GM19463 (cell line): ENCODE results near the gene HIGD2A.

ENCODE experiments used
- ATAC-seq: cut with Tn5 transposase; IDR thresholded peaks from one replicate; pipeline ENCODE4 v1.9.1; 2021; ENCODE audit warnings: mild to moderate bottlenecking, moderate library complexity; ENCODE audit not compliant: unreplicated experiment

HIGD2A gene

DNA sequence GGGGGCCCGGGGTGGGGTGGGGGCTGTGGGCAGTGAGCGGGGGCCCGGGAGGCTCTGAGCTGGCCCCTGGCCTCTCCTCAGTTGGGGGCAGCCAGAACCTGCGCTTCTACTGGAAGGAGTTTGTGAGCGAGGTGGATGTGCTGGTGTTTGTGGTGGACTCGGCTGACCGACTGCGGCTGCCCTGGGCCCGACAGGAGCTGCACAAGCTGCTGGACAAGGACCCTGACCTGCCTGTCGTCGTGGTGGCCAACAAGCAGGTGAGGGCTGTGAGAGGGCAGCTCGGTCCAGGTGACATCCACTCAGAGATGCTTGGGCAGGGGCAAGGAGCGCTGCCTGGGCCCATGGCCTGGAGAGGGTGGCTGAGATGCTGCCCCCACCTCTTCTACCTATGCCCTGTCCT lies 19.8 kb upstream of the HIGD2A start:
- ATAC-seq: no peak

DNA sequence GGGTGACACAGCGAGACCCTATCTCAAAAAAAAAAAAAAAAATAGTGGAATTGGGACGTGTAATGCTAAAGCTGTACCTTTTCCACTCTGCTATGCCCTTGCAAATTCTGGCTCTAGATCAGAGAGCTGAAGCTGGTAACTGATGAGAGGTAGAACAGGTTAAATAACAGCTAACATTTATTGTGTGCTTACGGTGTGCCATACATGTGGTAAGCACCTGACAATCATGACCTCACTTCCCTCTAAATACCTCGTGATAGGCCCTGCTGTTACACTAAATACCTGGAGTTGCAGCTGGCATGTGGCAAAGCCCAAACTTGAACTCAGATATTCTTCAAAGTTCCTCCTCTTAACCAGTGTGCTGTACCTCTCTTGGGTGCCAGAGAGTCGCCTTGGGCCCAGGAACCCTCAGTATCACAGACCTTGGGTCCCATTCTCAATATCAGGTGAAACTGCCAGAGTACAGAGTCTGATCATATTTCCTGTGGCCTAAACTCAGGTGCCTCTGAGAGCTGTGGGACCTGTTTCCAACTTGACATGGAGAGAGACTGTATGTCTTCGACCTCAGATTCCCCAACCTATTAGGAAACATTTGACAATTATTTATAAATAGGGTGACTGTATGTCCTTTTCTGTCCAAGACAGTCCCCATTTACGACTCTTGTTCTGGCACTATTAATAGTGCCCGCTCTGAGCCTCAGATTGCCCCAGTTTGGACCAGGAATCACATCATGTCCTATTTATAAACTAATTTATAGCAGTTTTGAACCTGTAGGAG lies 18.4 kb upstream of the HIGD2A start:
- no peak for ATAC-seq

DNA sequence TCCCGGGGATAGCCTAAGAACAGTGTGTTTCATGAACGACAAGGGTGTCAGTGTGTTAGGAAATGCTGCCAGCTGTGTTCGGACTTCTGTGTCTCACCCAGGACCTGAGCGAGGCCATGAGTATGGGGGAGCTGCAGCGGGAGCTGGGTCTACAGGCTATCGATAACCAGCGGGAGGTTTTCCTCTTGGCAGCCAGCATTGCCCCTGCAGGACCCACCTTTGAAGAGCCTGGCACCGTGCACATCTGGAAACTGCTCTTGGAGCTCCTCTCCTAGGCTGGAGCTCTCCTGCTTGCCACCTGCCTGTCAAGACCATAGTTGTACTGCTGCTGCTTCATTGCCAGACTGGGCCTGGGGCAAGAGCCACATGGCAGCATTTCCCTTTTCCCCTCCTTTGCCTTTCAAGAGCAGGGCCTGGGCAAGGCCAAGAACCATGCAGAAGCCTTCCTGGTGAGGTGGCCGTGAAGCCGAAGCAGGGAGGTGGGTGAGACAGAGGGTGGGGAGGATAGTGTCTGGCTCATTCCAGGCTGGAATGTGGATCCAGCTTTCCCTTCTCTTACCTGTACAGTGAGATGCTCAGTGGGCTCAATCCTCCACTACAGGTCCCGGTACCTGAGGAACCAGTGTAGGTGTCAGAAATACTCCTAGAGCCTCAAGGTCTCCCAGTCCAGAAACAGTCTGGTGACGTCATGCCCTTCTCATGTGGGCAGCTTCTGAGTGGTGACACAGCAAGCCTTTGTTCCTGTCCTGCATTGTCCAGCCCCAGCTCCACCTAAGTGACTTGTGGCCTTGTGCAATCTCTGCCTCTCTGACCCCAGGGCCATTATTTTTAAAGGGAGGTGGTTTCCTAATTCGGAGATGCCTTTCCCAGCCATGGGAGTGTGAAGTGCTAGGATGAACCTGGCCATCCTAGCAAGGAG lies 16.7 kb upstream of the HIGD2A start:
- no peak for ATAC-seq

DNA sequence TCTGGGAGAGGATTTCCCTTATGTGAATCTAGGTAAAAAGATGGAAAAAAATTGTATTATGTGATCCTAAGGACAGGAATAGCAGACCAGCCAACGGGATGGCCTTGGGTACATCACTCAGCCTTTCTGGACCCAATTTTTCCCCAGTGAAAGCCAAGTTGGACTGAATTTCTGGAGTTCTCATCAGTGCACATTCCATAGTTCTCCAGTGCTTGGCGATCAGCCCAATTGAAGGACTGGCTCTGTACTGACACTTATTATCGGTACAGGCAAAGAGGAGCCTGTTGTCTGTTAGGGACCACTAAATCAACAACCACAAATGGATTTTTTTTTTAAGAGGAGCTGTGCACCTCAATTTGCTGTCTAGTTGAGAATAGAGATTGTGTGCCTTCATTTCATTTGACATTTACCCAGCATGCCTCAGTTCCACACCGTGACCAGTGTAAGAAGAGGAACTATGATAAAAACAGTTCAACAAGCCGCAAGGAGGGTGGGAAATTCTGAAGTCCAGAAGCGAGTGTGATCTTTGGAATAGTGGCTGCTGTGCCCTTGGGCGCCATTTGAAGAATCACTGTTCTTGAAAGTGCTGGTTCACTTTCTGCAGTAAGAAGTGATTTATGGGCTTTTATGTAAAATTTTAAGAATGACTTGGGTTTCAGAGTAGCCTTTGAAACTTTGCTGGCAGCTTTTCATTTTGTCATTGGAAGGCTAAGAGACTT lies 15.3 kb upstream of the HIGD2A start:
- no peak for ATAC-seq

DNA sequence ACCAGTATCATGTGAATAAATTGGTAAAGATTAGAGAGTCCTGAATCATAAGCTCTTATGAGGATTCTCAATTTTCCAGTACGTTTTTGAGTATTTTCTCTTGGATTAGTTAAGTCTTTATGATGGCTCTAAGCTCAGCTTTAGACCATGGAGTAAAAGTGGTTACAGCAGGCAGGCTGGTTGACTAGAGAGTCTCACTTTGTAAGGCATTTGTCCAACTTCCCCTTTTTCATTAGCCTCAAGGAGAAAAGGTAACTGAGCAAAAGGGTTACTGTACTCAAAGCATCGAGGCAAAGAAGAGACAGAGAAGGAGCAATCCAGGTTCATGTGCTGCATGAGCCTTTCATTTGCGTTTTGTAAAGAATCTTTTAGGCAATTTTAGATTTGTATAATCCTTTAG lies 8.7 kb upstream of the HIGD2A start:
- no peak for ATAC-seq

DNA sequence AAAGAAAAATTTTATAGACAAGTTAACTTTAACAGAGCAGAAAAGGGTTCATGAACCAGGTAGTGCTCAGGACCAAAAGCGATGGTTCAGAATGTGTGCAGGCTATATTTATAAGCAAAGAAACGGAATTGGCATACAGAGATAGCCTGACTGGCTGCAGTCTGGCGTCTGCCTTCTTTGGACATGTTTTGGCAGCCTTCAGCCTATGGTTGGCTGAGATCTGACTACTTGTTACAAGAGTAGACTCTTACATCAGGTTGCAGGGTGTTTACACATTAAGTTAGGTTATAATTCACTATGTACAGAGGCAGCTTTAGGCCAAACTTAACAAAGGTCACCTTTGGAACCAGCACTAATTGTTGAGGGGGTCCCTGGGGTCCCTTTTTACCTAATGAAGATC lies 7.1 kb upstream of the HIGD2A start:
- no peak for ATAC-seq

DNA sequence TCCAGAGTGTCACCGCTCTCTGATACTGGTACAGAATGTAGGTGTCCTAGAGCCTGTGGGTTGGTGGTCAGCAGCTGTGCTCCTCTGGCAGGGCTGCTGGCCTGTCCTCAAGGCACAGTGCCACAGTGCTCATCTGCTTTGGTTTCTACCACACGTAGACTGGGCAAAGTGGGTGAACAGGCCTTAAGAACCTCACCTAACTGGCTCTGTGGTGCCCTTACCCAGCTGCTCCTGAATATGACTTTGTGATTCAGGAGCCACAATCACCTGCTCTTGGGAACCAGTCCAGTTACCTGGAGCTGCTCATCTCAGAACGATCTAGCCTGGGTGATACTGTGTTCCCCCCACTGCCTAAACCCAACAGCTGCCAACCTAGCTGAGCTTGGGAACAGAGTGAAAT lies 6.6 kb upstream of the HIGD2A start:
- no peak for ATAC-seq

DNA sequence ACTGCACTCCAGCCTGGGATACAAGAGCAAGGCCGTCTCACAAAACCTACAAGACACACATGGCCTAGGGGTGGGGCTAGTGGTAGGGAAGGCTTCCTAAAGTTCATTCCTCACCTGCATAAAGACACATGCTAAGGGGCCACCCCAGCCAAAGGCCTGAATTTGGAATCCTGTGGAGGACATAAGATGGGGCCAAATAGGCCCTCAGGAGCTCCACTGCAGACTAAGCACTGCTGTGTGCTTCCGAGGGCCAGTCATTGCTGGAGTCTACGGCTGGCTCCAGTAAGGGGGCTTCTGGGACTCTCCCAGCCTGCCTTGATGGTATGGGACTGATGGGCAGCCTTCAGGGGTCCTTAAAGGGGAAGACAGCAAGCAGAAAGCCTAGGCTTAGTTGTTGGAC lies 5.8 kb upstream of the HIGD2A start:
- no peak for ATAC-seq

DNA sequence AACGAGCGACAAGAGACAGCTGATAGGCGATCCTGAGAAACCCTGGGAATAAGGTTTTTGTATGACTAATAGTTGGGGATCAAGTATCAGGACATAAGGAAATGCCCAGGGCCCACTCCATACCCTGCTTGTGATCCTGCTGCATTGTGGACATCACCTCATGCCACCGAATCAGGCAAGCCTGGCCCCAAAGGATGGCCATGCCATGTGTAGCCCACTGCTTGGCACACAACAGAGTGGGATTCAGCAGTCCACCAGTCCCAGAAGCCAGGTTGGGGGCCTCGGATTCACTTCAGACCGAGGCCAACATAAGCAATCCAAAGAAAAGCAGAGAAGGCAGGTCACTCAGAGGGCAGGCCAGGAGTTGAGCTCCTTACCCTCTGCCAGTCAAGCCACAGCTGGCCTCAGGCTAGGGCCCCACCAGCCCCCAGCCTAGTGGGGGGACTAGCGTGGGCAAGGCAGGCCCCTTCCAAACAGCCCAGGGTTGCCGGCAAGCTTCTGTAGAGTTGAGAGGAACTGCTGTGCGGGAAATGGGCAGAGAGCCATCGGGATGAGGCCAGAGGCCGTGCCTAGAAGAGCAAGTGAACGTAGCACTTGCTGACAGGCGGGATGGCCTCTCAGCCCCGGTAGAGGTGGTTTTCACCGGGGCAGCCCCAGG lies 5.2 kb upstream of the HIGD2A start:
- no peak for ATAC-seq

DNA sequence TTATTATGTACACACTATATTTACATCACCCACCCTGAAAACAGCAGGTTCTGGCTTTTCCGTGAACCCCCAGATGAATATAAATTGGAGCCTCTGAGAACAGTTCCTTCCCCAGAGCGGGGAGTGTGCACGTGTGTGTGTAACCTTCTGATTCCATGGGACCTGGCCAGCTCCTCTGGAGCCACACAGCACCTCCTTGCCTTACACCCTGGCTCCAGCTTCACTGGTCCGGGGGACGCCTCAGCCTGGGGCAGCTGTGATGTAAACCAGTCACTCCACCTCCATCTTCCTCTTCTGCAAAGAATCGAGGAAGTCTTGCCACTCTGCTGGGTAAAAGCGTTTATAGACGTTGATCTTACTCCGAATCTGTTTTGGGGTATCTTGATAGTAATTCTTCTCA lies 4.6 kb upstream of the HIGD2A start:
- ATAC-seq: no peak

DNA sequence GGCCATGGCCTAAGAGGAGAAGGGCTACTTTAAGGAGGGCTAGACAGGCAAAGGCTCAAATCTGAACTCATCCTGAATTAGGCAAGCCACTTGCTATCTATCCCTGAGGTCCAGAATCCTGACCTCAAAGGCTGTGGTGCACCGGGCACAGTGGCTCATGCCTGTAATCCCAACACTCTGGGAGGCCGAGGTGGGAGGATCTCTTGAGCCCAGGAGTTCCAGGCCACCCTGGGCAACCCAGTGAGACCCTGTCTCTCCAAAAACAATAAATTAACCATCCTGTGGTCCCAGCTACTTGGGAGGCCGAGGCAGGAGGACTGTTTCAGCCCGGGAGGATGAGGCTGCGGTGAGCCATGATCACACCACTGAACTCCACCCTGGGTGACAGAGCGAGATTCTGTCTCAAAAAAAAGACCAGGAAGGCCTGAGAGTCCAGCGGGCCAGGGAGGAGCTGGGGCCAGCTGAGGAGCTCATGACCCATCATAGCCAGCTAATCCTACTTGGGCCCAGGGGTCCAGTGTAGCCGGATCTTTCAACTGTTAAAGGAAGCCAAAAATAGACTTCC lies 4.1 kb upstream of the HIGD2A start:
- no peak for ATAC-seq

DNA sequence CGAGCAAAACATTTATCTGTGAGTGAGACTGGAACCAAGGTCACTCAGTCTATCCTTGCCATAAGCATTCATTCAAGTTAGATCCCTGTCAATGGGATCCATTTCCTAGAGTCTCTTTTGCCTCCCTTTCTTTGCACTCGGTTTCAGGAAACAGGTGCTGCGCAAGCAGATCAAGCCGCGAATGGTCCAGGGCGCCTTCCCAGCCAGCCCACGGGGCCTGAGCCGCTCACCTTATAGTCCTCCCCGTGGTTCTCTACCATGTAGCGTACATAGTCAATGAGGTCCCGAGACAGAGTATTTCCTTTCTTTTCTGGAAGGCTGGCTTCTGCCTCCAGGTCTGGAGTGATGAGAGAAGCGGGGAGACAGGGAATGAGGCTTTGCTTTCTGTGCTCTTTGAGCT lies 3.6 kb upstream of the HIGD2A start:
- ATAC-seq: no peak

DNA sequence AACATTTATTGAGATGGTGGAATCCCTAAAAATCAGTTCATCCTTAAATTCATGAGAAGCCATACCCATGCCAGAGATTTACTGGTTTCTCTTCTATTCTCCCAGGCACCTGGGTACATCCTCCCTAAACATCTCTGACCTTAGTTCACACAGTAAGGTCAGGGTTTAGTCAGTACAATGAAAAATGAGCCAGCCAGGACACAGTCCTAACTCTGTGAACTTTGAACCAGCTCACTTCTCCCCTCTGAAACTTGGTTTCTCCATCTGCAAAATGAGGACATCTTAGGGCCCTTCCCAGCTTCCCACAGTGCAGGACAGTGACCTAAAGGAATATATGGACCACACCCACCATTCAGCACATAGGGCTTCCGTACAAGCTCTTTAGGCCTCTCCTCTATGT lies 2.1 kb upstream of the HIGD2A start:
- no peak for ATAC-seq

DNA sequence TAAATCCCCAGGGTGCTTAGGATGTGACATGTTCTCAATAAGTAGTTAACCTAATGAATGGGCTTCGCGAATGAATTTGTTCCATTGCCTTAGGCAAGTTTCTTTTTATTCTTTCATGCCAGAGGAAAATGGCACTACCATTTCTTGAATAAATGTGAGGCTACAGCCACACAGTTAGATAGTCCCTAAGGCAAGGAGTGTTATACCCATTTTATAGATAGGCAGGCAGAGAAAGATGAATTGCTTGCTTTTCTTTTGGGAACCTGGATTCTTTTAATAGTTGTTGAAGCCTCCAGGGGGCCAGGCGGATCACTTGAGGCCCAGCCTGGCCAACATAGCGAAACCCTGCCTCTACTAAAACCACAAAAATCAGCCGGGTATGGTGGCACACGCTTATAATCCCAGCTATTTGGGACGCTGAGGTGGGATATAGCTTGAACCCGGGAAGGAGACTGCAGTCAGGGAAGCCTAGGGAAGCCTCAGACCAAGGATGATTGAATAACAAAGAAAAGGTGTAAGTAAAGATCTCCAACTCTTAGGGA lies 1.1 kb upstream of the HIGD2A start:
- no peak for ATAC-seq

DNA sequence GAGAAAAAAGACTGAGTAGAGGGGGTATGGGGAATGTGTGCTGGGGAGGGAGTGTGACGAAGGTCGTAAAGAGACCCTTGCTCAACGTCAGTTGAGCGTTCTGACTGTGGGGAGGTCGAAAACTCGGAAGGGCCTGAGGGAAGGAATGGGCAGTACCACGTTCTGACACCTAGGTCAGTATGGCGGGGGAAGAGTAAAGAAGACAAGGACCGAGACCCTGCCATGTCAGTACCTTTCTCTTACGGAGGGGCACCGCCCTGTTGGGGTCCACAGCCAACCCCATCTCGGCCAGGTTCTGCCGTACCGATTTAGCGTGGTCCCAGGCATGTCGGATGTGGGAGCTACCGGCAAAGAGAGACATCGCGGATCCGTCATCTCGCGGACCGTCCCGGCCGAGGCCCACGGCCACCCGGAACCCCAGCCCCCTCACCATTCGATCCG lies 528 bp upstream of the HIGD2A start:
- no peak for ATAC-seq

DNA sequence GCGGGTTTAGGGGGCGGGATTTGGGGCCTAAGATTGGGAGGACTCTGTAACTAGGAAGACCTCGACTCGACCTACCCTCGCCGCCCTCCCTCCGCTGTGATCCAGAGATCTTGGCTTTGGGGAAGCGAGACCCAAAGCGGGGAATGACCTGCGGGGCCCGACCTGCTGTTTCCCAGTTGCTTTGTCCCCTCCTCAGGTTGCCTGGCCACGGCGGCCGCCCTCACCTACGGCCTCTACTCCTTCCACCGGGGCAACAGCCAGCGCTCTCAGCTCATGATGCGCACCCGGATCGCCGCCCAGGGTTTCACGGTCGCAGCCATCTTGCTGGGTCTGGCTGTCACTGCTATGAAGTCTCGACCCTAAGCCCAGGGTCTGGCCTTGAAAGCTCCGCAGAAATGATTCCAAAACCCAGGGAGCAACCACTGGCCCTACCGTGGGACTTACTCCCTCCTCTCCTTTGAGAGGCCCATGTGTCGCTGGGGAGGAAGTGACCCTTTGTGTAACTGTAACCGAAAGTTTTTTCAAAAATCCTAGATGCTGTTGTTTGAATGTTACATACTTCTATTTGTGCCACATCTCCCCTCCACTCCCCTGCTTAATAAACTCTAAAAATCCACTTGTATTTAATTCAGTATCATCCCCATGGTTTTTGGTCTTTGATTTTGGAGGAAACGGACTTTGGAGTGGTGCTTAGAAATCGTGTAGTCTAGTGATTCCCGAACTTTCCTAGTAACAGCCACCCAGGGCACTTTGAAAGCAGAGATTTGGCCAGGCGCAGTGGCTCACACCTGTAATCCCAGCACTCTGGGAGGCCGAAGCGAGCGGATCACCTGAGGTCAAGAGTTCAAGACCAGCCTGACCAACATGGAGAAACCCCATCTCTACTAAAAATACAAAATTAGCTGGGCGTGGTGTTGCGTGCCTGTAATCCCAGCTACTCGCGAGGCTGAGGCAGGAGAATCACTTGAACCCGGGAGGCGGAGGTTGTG lies 878 bp downstream of the HIGD2A start:
- ATAC-seq: peak; percentile 28

DNA sequence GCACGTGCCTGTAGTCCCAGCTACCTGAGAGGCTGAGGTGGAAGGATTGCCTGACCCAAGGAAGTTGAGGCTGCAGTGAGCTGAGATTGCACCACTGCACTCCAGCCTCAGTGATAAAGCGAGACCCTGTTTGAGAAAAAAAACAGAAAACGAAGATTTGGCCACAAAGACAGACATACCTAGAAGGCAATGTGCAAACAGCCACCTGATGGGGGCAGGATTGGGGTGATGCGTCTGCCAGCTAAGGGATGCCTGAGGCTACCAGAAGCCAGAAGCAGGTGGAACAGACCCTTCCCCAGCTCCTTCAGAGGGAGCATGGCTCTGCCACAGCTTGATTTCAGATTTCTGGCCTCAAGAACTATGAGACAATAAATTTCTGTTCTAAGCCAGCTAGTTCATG lies 2.9 kb downstream of the HIGD2A start:
- no peak for ATAC-seq

DNA sequence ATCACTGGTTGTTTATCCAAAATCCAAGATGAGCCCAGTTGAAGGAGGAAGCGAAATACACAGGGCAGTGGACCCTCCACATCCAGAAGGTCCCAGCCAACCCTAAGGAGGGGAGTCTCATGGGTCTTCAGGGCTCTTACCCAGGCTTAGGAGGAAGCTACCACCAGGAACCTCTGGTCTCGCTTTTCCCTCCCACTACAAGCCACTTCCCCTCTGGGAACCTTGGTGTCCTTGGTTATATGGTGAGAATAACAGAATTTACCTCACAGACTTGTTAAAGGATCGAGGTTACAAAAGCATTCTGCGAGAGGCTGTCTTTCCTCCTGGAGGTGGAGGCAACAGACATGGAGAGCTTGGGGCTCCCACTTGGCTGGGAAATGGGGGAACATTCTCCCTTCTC lies 3.4 kb downstream of the HIGD2A start:
- no peak for ATAC-seq

DNA sequence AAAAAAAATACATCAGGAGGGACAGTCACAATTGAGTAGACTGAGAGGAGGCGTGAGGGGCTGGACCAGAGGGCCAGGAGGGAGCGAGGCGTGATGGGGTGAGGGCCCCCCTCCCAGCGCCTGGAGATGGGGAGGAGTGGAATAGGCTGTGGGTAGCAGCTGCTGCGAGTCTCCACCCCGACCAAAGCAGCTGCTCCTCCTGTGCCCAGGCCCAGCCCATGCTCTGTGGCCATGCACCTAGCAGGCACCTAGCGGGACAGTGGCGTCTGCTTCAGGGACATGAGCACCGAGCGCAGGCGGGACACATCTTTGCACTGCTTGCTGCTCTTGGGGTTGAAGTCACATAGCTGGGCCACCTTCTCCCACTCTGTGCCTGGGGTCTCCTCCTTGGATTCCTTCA lies 4.0 kb downstream of the HIGD2A start:
- ATAC-seq: no peak
